Loucy (cell line): Measurements from ENCODE around the gene ERFL.

Source experiments
- H2AFZ ChIP-seq: fragments of 200-600 bp; sonication (generic); 2 replicates; pipeline ENCODE4 v1.6.0; 2016; ENCODE audit warnings: antibody characterized with exemption, mild to moderate bottlenecking, low read length, moderate library complexity
- H3F3A ChIP-seq: fragments of 200-600 bp; 2 replicates; pipeline ENCODE4 v1.6.0; 2016; ENCODE audit warnings: antibody characterized with exemption, low read depth, mild to moderate bottlenecking
- H3K27me3 ChIP-seq: fragments of 200-600 bp; sonication (generic); 2 replicates; pipeline ENCODE4 v1.6.1; 2014; ENCODE audit warnings: low read length, mild to moderate bottlenecking; ENCODE audit not compliant: insufficient read depth, poor library complexity, severe bottlenecking
- H3K36me3 ChIP-seq: fragments of 200-600 bp; sonication (generic); 2 replicates; pipeline ENCODE4 v1.6.1; 2016; ENCODE audit warnings: low read length; ENCODE audit not compliant: insufficient read depth
- H3K4me1 ChIP-seq: fragments of 200-600 bp; sonication (generic); 2 replicates; pipeline ENCODE4 v1.5.1; 2014; ENCODE audit warnings: low read length, mild to moderate bottlenecking; ENCODE audit not compliant: insufficient read depth, poor library complexity, severe bottlenecking
- H3K4me2 ChIP-seq: fragments of 200-600 bp; sonication (generic); 2 replicates; pipeline ENCODE4 v1.6.0; 2014; ENCODE audit warnings: antibody characterized with exemption, low read length, low read depth, mild to moderate bottlenecking; ENCODE audit not compliant: poor library complexity, severe bottlenecking
- H3K4me3 ChIP-seq: fragments of 200-600 bp; sonication (generic); 2 replicates; pipeline ENCODE4 v1.5.1; 2014; ENCODE audit warnings: low read length, mild to moderate bottlenecking, mixed read lengths; ENCODE audit not compliant: poor library complexity, severe bottlenecking
- H3K79me2 ChIP-seq: fragments of 200-600 bp; sonication (generic); 2 replicates; pipeline ENCODE4 v1.6.1; 2014; ENCODE audit warnings: low read length; ENCODE audit not compliant: insufficient read depth
- H3K9ac ChIP-seq: fragments of 200-600 bp; sonication (generic); 2 replicates; pipeline ENCODE4 v1.6.0; 2014; ENCODE audit warnings: mild to moderate bottlenecking, low read depth, low read length, moderate library complexity; ENCODE audit not compliant: poor library complexity, severe bottlenecking
- H3K9me2 ChIP-seq: fragments of 200-600 bp; sonication (generic); replicated peaks from 2 replicates; pipeline ENCODE4 v1.6.1; 2016; ENCODE audit warnings: low read depth, low read length, mixed read lengths
- H3K9me3 ChIP-seq: fragments of 200-600 bp; sonication (generic); 2 replicates; pipeline ENCODE4 v1.6.1; 2014; ENCODE audit warnings: mild to moderate bottlenecking, antibody characterized with exemption, low read length, low read depth; ENCODE audit not compliant: insufficient read depth
- H4K20me1 ChIP-seq: fragments of 200-600 bp; sonication (generic); 2 replicates; pipeline ENCODE4 v1.6.0; 2014; ENCODE audit warnings: antibody characterized with exemption, low read length, mild to moderate bottlenecking; ENCODE audit not compliant: insufficient read depth, poor library complexity, severe bottlenecking
- CTCF ChIP-seq: fragments of 200-600 bp; sonication (generic); conservative IDR thresholded peaks from 2 replicates; pipeline ENCODE4 v1.5.1; 2014; ENCODE audit warnings: mild to moderate bottlenecking, antibody characterized with exemption, low read length
- EZH2phosphoT487 ChIP-seq: fragments of 200-600 bp; IDR thresholded peaks from 2 replicates; pipeline ENCODE4 v1.6.1; 2018; ENCODE audit warnings: antibody characterized with exemption, mild to moderate bottlenecking, moderate library complexity, borderline replicate concordance

The ERFL gene

GRCh38 chr19:41959056-41960053 is 31.1 kb upstream of the ERFL start, which contains the start of gene RABAC1:
RABAC1 (minus strand) TSS chr19:41959321; CDS start chr19:41959292, 29 bp downstream.
- Histone ChIP-seq H3K4me2 (peak within 1 kb of the TSS; percentile 82), H3K4me1 (peaks cover 12% of the 10 kb centered on the region), H3F3A (no peaks in the 10 kb centered on the region), H4K20me1 (no peaks in the 10 kb centered on the region), H3K4me3 (peak within 1 kb of the TSS; percentile 76), H3K9ac (peak within 1 kb of the TSS; percentile 80), H3K36me3 (no peaks in the 10 kb centered on the region), H3K79me2 (no peaks in the 10 kb centered on the region), H3K9me2 (no peaks in the 10 kb centered on the region), H3K27me3 (no peaks in the 10 kb centered on the region), H2AFZ (peak within 1 kb of the TSS; percentile 89), H3K9me3 (no peaks in the 10 kb centered on the region)
- TF ChIP-seq EZH2phosphoT487 (no peak), CTCF (peak; percentile 59)

GRCh38 chr19:41958367-41959055 is 30.3 kb upstream of the ERFL start:
- Histone ChIP-seq H3K36me3 (no peaks in the 10 kb centered on the region), H3K4me3 (peak overlapping the region; percentile 76), H3F3A (no peaks in the 10 kb centered on the region), H3K79me2 (no peaks in the 10 kb centered on the region), H3K9ac (peak overlapping the region; percentile 80), H3K4me2 (peak overlapping the region; percentile 82), H3K9me2 (no peaks in the 10 kb centered on the region), H3K27me3 (no peaks in the 10 kb centered on the region), H2AFZ (peak overlapping the region; percentile 89), H3K9me3 (no peaks in the 10 kb centered on the region), H4K20me1 (no peaks in the 10 kb centered on the region), H3K4me1 (peaks cover 12% of the 10 kb centered on the region)
- TF ChIP-seq EZH2phosphoT487 (no peak), CTCF (no peak)

- no peaks in the 10 kb centered on the region for H3K9me3 ChIP-seq
- H3K36me3 ChIP-seq: no peaks in the 10 kb centered on the region
- peak overlapping the region; percentile 76 for H3K4me3 ChIP-seq
- H3F3A ChIP-seq: no peaks in the 10 kb centered on the region
- H3K4me1 ChIP-seq: peaks cover 12% of the 10 kb centered on the region
- no peaks in the 10 kb centered on the region for H3K9me2 ChIP-seq
- peak overlapping the region; percentile 18; the same call in 1 of the 2 replicates for H2AFZ ChIP-seq
- TF ChIP-seq CTCF (peak; percentile 95), EZH2phosphoT487 (no peak)
- H3K79me2 ChIP-seq: no peaks in the 10 kb centered on the region
- peak overlapping the region; percentile 80 for H3K9ac ChIP-seq
- H3K27me3 ChIP-seq: no peaks in the 10 kb centered on the region
- H3K4me2 ChIP-seq: peak overlapping the region; percentile 82
- no peaks in the 10 kb centered on the region for H4K20me1 ChIP-seq
Observed at GRCh38 chr19:41957838-41958366, 29.7 kb upstream of the ERFL start.
